ENCODE data around the gene CLPSL1. TPM values are rescaled to one million over a fixed set of nuclear protein-coding genes. Genes with fewer than 3 reads are reported as not detected.

The CLPSL1 gene
- total and polyA plus RNA-seq, 2 of the 8 experiments (the other 6 are each of a cell fraction or from before 2014, with no cell fraction given) = not detected

GRCh38 chr6:35817515-35817914 is 36.7 kb downstream of the CLPSL1 start:
- Histone ChIP-seq H2BK5ac (ENCODE audit: low read depth, low read length) (no peak overlapping the region), H3K9me3 (ENCODE audit: insufficient read depth in 2 of 2, low read depth in 1 of 2, low read length in 1 of 2) (peaks cover 0 to 6% of the 10 kb centered on the region in 2 experiments; a peak in 2 of 4 replicates), H3K27me3 (replicated peaks in 1 of 4; ENCODE audit: control insufficient read depth in 3 of 4, extremely low read depth in 1 of 4, insufficient read depth in 3 of 4, low read length in 3 of 4) (no peaks in the 10 kb centered on the region), H2AFZ (ENCODE audit: low read length) (no peak overlapping the region), H3K4me1 (replicated peaks in 1 of 4; ENCODE audit: control insufficient read depth in 3 of 4, insufficient read depth in 4 of 4, low read length in 3 of 4) (no peaks in the 10 kb centered on the region; a peak in 1 of 7 replicates), H3K23ac (ENCODE audit: insufficient read length) (no peak overlapping the region), H4K5ac (ENCODE audit: insufficient read length, low read depth, low read length) (no peak overlapping the region), H3K23me2 (ENCODE audit: low read depth, low read length) (no peaks in the 10 kb centered on the region), H2BK15ac (ENCODE audit: low read length) (no peak overlapping the region), H3K4ac (replicated peaks; ENCODE audit: insufficient read length, low read depth, low read length) (no peak overlapping the region), H4K91ac (replicated peaks; ENCODE audit: insufficient read length, low read length) (no peak overlapping the region), H4K8ac (ENCODE audit: extremely low read depth, insufficient read depth, low read length) (no peak overlapping the region), H3K4me3 (ENCODE audit: extremely low read depth in 1 of 4, insufficient read depth in 2 of 4, low read depth in 3 of 4, low read length in 4 of 4) (no peak overlapping the region), H3K14ac (ENCODE audit: insufficient read length) (no peak overlapping the region), H3K79me1 (ENCODE audit: low read depth, low read length) (no peaks in the 10 kb centered on the region), H3K9ac (replicated peaks in 1 of 4; ENCODE audit: extremely low read depth in 1 of 4, low read depth in 3 of 4, low read length in 3 of 4) (no peak overlapping the region), H3K4me2 (ENCODE audit: insufficient read depth in 1 of 2, low read depth in 2 of 2, low read length in 2 of 2) (no peak overlapping the region), H2BK120ac (replicated peaks; ENCODE audit: low read depth, low read length) (no peak overlapping the region), H3K36me3 (ENCODE audit: control insufficient read depth in 2 of 4, insufficient read depth in 4 of 4, low read length in 3 of 4) (no peaks in the 10 kb centered on the region), H2BK12ac (ENCODE audit: low read depth, low read length) (no peak overlapping the region), H3K56ac (replicated peaks; ENCODE audit: insufficient read length, low read depth, low read length) (no peak overlapping the region), H3K18ac (ENCODE audit: extremely low read depth, low read length) (no peak overlapping the region), H3K79me2 (ENCODE audit: control insufficient read depth in 1 of 2, insufficient read depth in 2 of 2, low read length in 2 of 2) (no peaks in the 10 kb centered on the region), H2AK5ac (ENCODE audit: low read depth, low read length) (no peak overlapping the region), H2BK20ac (ENCODE audit: low read length) (no peak overlapping the region), H3K27ac (ENCODE audit: low read depth, low read length) (no peak overlapping the region), H4K20me1 (replicated peaks in 1 of 2; ENCODE audit: control insufficient read depth in 1 of 2, insufficient read depth in 2 of 2, low read length in 2 of 2) (no peaks in the 10 kb centered on the region)
- ChIA-PET CTCF (ENCODE audit: partially characterized antibody) (no interaction called here), POLR2A (ENCODE audit: partially characterized antibody) (no interaction called here)
- FAIRE-seq (no peak), DNase-seq (ENCODE audit: low read depth in 1 of 2, low spot score in 2 of 2) (no peak)
- TF ChIP-seq RAD21 (IDR thresholded peaks at IDR 0.05 in 1 of 2, conservative IDR thresholded peaks at IDR 0.05 in 1 of 2; ENCODE audit: low read depth in 2 of 2, low read length in 2 of 2) (no peak), KDM1A (IDR thresholded peaks at IDR 0.05; ENCODE audit: borderline replicate concordance, low read length) (0 out of 2 replicates have a peak, but pooled peaks have one; percentile 18), EP300 (IDR thresholded peaks at IDR 0.05; ENCODE audit: borderline replicate concordance in 1 of 2, low read depth in 2 of 2, low read length in 2 of 2) (no peak), POLR2AphosphoS5 (IDR thresholded peaks at IDR 0.05; ENCODE audit: low read depth, low read length) (no peak)
